ENCODE data around the gene VPS11.

DNA sequence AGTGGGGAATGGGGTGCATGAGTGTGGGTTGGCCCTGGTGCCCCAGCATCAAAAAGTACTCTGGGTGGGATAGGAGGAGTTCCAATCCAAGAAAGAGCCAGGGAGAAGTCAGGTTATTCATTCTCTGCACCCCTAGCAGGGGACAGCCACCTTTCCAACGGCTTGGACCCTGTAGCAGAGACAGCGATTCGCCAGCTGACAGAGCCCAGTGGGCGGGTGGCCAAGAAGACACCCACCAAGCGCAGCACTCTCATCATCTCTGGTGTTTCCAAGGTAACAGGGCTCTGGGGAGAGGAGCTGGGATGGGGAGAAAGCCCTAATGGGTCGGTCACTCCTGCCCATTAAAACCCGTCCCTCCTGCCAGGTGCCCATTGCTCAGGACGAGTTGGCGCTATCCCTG is 46.1 kb downstream of the VPS11 start:
- TF ChIP-seq POLR2A (IDR thresholded peaks at IDR 0.05) (no peak), EP300 (IDR thresholded peaks at IDR 0.05) (no peak)
- TF ChIP-seq, protein P1, sequence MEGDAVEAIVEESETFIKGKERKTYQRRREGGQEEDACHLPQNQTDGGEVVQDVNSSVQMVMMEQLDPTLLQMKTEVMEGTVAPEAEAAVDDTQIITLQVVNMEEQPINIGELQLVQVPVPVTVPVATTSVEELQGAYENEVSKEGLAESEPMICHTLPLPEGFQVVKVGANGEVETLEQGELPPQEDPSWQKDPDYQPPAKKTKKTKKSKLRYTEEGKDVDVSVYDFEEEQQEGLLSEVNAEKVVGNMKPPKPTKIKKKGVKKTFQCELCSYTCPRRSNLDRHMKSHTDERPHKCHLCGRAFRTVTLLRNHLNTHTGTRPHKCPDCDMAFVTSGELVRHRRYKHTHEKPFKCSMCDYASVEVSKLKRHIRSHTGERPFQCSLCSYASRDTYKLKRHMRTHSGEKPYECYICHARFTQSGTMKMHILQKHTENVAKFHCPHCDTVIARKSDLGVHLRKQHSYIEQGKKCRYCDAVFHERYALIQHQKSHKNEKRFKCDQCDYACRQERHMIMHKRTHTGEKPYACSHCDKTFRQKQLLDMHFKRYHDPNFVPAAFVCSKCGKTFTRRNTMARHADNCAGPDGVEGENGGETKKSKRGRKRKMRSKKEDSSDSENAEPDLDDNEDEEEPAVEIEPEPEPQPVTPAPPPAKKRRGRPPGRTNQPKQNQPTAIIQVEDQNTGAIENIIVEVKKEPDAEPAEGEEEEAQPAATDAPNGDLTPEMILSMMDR (IDR thresholded peaks at IDR 0.05): no peak
